HPDE6-E6E7 (cell line): Measurements from ENCODE around the gene POLN.
"Not testable (repeated sequence)": the region's sequence is repeated elsewhere in the genome, so short reads cannot be mapped to it uniquely, and the experiment has no call there.

Source experiments
- DNase-seq: peaks from one replicate; pipeline ENCODE4 v3.0.0; 2011; ENCODE audit warnings: missing footprints; ENCODE audit errors: extremely low spot score

Gene POLN

GRCh38 chr4:2275546-2276251 is 33.8 kb upstream of the POLN start:
- DNase-seq: no peak

GRCh38 chr4:2275044-2275397 is 33.1 kb upstream of the POLN start:
- DNase-seq: not testable (repeated sequence)

DNA sequence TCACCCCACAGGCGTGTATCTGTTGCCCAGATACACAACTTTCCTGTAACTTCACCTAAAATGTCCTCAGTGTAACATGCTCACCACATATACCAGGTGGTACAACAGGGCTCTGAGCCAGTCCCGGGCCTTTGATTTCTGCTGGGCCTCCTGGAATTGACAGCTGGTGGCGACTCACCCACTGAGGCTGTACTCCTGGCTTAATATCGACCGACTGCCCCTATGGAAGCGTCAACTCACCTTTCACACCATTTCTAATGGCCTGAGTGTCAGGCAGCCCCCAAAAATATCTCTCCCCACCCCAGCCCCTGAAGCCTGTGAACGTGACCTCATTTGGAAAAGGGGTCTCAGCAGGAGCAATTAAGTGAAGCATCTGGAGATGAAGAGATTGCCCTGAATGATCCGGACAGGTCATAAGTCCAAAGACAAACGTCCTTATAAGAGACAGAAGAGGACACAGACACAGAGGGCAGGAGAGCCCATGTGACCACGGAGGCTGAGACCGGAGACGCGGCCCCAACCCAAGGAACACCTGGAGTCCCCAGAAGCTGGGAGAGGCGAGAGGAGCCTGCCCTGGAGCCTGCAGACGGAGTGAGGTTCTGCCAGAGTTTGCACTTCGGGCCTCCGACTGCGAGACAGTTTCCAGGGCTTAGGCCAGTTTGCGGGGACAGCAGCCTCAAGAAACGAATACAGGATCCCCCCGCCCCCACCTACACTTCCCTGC is 32.6 kb upstream of the POLN start:
- no peak for DNase-seq

DNA sequence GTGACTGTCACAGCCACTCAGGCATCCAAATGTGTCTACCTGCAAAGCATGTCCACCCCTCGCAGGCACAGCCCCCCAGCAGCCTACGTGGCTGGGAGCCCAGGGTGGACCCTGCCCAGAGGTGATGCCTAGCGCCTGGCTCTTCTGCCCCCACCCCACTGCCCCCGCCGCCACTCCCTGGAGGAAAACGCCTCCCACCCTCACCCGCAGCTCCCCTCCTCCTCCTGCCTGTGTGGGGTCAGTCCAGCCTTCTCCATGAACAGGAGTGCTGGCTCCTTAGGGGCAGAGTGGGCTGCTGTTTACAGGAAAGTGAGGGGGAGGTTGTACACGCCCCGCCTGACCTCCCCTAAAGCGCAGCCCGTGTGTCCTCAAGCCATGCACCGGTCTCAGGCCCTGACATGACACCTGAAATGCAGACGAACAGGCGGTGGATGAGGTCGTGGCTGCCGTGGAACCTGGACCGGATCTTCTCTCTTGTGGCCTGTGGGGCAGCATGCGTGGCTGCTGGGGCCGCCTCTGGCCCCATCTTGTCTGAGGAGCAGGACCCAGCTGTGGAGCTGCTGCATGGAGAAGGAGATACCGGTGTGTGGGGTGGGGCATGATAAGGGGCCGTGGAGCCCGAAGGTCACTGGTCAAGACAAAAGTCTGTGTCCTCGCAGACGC is 31.9 kb upstream of the POLN start:
- no peak for DNase-seq

GRCh38 chr4:2273221-2273620 is 31.3 kb upstream of the POLN start:
- no peak for DNase-seq

- no peak for DNase-seq
These were observed 30.9 kb upstream of the POLN start for GRCh38 chr4:2272828-2273120.

- no peak for DNase-seq
These were observed 30.3 kb upstream of the POLN start for GRCh38 chr4:2272026-2272827.

DNA sequence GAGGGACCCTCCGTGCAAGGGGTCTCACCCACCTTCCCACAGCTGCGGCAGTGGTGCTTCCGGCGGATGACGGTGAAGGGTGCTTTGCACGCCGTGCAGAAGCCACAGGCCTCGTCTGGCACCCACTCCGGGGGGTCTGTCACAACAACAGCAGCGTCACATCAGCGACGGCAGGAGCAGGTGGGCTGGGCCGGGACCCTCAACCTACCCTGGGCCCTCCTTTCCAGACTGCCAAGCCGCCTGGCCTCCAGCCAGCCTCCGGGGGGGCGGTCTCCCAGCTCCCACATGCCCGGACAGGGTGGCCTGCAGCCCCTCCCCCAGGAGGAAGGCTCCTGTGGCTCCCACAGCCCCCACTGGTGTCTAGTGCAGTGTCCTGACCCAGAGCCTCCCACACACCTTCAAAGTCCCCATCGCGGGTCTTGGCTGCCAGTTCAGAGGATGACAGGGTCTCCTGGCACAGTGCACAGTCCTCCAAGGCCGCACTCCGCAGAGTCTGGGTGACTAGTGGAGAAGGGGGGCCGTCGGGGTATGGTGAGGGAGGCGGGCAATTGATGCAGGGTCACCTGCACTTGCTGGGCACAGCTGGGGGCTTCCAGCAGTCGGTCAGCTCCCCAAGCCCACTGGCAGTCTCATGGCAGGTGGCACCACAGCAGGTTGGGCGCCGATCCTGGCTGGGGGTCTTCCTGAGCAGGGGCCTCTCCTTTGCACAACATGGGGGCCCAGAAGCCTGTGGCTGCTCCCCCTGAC is 29.5 kb upstream of the POLN start:
- DNase-seq: no peak

DNA sequence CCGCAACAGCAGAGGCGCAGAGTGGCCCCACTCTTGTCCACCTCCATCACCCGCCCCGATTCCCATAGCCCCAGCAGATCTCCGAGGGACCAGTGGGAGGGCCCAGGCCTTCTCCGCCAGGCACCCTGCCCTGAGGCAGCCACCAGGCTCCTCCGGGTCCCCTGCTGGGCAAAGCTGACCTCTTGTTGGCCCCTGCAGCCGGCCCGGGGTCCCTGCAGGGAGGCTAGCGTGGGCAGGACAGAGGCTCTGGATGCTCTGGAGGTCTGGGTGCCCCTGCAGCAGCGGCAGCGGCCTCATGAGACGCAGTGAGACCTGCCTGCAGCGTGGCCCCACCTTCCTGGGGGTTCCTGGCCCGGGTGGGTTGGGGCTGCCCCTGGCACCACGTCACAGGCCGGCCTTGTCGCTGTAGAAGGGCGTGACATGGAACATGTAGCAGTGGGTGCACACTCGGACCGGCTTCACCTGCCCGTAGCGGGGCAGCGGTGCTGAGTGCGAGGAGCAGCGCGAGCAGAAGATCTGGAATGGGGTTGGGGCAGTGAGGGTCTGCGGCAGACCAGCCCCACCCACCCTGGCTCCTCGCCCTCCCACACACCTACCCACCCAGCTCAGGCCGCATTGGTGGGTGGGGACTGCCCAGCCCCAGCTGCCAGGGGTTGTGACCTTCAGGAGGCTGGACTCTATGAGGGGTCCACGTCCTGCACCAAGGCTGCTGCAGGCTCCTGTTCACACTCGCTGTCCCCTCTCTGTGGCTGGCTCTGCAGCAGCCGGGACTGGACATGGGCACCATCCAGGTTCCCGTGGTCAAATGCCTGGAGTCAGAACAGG is 28.6 kb upstream of the POLN start:
- DNase-seq: no peak

DNA sequence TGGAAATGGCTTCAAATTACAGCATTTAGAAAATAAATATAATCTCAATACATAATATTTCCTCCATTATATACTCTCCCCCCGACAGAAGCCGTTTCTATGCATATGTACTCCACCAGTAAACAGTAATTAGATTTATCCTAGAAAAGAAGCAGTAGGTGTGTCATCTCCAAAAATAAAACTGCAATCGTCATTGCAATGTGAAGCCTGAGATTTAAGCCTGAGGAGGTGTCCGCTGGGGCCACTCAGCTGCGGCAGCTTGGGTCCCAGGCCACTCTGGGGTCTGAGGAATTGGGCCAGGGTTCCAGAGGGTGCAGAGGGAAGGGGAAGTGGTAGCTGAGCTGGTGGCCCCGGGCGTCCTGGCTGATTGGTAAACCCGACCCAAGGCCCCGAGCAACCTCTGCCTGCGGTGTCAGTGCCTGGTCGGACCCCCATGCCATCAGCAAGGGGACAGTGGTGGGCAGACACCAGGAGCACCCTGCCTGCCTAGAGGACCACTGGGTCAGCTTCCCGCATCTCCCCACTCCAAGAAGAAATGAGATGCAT is 27.8 kb upstream of the POLN start:
- DNase-seq: no peak

DNA sequence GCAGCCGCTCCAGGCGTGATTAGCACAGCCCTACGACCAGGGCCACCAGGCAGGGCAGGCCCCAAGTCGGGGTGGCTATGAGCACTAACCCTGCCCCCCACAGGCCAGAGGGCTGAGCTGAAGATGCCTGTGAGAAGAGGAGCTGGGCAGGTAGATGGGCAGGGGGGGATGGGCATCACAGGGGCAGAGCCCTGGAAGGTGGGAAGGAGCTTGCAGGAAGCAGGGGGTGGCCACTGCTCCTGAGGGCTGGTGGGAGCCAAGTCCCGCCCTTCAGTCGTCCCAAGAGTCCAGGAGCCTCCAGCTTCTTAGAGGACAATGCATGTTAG is 27.2 kb upstream of the POLN start:
- DNase-seq: no peak

DNA sequence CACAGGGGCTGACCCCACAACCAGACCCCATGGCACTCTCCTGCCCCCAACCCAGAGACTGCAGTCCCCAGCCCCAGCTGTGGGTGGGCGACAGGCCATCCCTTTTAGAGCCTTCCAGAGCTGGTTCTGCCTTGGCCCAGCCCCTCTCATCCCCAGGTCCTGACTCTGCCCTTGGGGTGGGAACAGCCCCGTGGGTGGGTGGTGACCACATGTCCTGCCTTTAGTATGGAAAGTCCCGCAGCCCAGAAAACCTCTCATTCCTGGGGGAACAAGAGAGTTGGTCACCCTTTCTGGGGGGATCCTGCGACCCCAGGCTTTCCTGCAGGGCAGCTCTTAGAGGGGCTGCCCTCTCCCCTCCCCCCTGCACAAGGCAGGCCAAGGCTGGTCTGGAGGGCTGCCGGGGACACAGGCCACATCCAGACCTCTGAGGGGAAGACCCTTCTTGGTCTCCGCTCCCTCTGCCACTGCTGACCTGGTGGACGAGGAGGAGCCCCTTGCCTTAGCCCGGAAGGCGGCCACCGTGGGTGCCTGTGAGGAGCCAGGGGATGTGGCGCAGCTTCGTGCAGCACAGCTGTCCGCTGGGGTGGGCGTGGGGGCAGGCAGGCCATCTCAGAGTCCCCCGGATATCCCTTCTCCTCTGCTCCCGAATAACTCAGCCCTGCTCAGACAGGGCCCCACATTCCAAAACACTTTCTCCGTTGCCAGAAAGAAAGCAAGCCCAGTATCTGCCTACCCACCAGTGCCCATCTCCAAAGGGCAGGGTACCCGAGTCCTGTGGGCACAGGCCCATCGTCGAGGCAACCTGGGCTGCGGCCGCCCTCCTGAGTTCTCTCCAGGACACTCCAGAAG is 26.7 kb upstream of the POLN start:
- no peak for DNase-seq

DNA sequence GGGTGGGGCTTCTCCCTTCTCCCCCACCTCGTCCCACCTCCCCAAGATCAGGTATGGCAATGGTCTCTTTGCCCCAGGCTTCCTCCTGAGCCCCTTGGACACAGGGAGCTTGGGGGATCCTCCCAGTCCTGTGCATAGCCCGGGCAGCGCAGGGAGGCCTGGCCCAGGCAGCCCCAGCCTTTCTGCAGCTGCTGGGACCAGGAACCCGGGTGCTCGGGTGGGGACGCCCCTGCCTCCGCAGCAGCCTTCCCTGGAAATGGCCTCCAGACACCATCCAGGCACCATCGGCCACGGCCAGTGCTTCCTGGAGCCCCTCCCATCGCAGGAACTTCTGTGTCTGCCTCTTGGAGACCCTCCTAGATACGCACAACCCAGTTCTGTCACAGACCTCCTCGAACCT is 25.9 kb upstream of the POLN start:
- no peak for DNase-seq

DNA sequence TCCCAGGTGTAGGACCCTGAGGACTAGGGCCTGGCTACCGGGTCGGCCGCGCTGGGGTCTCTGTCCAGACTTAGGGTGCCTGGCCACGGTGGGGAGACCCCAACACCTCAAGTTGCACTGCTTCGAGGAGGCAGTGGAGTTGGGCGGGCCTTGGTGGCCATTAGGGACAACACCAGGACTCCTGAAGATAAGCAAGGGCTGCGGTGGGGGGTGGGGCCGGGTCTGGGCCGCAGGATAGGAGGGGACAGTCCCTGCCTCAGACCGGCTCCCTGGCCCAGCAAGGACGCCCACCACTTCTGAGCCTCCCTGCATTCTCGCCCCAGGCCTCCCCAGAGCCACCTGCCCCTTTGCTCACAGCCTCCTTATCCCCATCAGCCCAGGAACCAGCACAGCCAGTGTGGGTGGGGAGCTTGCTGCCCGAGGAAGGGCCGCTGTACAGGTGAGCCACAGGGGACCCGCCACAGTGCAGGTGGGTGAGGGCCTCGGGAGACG is 25.4 kb upstream of the POLN start:
- no peak for DNase-seq

DNA sequence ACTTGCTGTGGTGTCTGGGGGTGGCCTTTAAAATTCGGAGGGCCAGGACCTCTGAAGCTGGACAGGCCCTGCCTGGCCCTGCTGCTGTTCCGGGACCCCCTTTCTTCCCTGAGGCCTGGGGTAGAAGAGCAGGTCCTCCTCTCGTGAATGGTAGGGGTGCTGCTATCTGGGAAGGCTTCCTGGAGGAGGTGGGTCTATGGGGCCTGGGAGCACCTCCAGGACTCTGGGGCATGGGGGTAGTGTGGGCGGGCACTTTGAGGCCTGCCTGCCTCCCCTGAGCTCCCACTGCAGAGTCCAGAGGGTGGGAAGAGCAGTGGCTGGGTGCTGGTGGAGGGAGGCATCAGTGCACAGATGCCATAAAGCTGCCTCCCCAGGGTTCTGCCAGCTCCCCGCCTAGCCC is 24.9 kb upstream of the POLN start:
- no peak for DNase-seq

DNA sequence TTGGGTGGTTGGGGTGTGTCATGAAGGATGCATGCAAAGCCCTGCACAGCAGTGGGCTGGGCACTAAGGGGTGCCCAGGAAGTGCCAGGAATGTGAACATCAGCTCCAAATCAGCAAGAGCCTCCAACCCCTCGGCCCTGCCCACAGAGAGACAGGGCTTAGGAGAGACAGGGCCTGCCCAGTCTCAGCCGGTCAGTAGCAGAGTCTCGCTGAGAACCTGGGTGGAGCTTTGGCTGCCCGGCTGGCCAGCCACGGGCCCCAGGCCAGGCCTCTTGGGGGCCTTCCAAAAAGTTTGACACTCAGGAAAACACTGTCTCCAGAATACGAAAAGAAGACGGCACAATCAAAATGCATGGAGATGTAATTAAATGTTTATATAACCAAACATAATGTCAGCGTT is 24.3 kb upstream of the POLN start:
- no peak for DNase-seq

- no peak for DNase-seq
These were observed 23.5 kb upstream of the POLN start for GRCh38 chr4:2265113-2266110.

GRCh38 chr4:2264481-2265041 is 22.6 kb upstream of the POLN start:
- no peak for DNase-seq
